ENCODE data around the gene SUSD4. TPM values are rescaled to one million over a fixed set of nuclear protein-coding genes. Genes with fewer than 3 reads are reported as not detected.

SUSD4 gene
- total and polyA plus RNA-seq, 9 of the 15 experiments (the other 6 are each of a cell fraction or from before 2014, with no cell fraction given), result 0.06 to 1.7 (median 0.09) TPM; not detected in 4

DNA sequence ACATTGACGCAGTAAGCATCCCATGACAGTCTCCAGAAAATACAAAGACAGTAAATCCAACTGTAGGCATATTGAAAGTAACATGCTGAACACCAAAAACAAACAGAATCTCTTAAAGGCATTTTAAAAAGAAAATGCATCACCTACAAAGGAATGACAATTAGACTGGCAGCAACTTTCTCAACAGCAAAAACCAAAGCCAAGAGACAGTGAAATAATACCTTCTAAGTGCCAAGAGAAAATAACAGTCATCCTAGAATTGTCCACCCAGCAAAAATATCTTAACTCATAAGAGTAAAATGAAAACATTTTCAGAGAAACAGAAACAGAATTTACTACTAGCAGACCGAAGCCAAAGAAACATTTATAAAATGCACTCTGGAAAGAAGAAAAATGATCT is 49.2 kb upstream of the SUSD4 start:
- Histone ChIP-seq H3K9me1 (ENCODE audit: control insufficient read depth, insufficient read depth, low read length) (no peaks in the 10 kb centered on the region), H3K27me3 (ENCODE audit: control insufficient read depth in 2 of 2, insufficient read depth in 2 of 2, low read length in 2 of 2) (no peaks in the 10 kb centered on the region), H3K9me3 (replicated peaks; ENCODE audit: control insufficient read depth, insufficient read depth, low read depth, low read length) (no peaks in the 10 kb centered on the region), H3K27ac (ENCODE audit: extremely low read depth, low read depth, low read length) (no peak overlapping the region), H3K4me1 (replicated peaks in 1 of 2; ENCODE audit: control insufficient read depth in 2 of 2, insufficient read depth in 2 of 2, low read length in 2 of 2) (no peaks in the 10 kb centered on the region), H4K20me1 (replicated peaks; ENCODE audit: control insufficient read depth, insufficient read depth, low read length) (no peaks in the 10 kb centered on the region), H3K79me2 (ENCODE audit: control insufficient read depth, insufficient read depth, low read length) (no peaks in the 10 kb centered on the region), H3K4me2 (ENCODE audit: insufficient read depth, low read length) (no peak overlapping the region), H2AFZ (ENCODE audit: low read depth, low read length) (no peak overlapping the region), H3K9ac (ENCODE audit: insufficient read depth in 1 of 2, low read depth in 2 of 2, low read length in 2 of 2) (no peak overlapping the region), H3K4me3 (no peak overlapping the region), H3K36me3 (ENCODE audit: control insufficient read depth, insufficient read depth, low read length) (no peaks in the 10 kb centered on the region)
- FAIRE-seq (no peak), ATAC-seq (no peak), DNase-seq (ENCODE audit: extremely low read depth in 1 of 4, low spot score in 3 of 4) (no peak)
- BruUV-seq (replicated peaks), result no TSS peak
- in situ Hi-C loops (cut with MboI) (no loop called here), intact Hi-C loops (cut with micrococcal nuclease) (no loop called here)
- CTCF ChIA-PET (ENCODE audit: low intra/inter-chr PET ratio), result no interaction called here
- POLR2A ChIA-PET, result interaction anchor here (0.7 kb wide), 1 partner anchor 326 kb away, joined by 3 read pairs; no protein-coding TSS in a partner anchor
- 0% methylated on average over 2 of the region's 2 CpGs for WGBS (ENCODE audit: insufficient coverage, low coverage, missing lambda C conversion rate)
- TF ChIP-seq SREBF1 (IDR thresholded peaks at IDR 0.05; ENCODE audit: borderline replicate concordance, low read depth, low read length) (no peak), ZNF76 (CRISPR knock-in tag; IDR thresholded peaks at IDR 0.05; ENCODE audit: borderline replicate concordance) (no peak), E2F3 (CRISPR knock-in tag; IDR thresholded peaks at IDR 0.05) (no peak), NCOR1 (IDR thresholded peaks at IDR 0.05) (no peak), ZNF695 (CRISPR knock-in tag; IDR thresholded peaks at IDR 0.05) (no peak), SP2 (IDR thresholded peaks at IDR 0.05; ENCODE audit: extremely low read depth, low read depth, low read length, poor library complexity, severe bottlenecking) (no peak), MTF1 (CRISPR knock-in tag; IDR thresholded peaks at IDR 0.05; ENCODE audit: borderline replicate concordance) (no peak), NFE2L1 (tag; IDR thresholded peaks at IDR 0.05; ENCODE audit: borderline replicate concordance, low read depth) (no peak)
- TF ChIP-seq, protein P1, sequence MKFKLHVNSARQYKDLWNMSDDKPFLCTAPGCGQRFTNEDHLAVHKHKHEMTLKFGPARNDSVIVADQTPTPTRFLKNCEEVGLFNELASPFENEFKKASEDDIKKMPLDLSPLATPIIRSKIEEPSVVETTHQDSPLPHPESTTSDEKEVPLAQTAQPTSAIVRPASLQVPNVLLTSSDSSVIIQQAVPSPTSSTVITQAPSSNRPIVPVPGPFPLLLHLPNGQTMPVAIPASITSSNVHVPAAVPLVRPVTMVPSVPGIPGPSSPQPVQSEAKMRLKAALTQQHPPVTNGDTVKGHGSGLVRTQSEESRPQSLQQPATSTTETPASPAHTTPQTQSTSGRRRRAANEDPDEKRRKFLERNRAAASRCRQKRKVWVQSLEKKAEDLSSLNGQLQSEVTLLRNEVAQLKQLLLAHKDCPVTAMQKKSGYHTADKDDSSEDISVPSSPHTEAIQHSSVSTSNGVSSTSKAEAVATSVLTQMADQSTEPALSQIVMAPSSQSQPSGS (CRISPR knock-in tag; IDR thresholded peaks at IDR 0.05), result no peak
- TF ChIP-seq, protein P2, sequence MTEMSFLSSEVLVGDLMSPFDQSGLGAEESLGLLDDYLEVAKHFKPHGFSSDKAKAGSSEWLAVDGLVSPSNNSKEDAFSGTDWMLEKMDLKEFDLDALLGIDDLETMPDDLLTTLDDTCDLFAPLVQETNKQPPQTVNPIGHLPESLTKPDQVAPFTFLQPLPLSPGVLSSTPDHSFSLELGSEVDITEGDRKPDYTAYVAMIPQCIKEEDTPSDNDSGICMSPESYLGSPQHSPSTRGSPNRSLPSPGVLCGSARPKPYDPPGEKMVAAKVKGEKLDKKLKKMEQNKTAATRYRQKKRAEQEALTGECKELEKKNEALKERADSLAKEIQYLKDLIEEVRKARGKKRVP (CRISPR knock-in tag; IDR thresholded peaks at IDR 0.05), result no peak
- TF ChIP-seq, protein P3, sequence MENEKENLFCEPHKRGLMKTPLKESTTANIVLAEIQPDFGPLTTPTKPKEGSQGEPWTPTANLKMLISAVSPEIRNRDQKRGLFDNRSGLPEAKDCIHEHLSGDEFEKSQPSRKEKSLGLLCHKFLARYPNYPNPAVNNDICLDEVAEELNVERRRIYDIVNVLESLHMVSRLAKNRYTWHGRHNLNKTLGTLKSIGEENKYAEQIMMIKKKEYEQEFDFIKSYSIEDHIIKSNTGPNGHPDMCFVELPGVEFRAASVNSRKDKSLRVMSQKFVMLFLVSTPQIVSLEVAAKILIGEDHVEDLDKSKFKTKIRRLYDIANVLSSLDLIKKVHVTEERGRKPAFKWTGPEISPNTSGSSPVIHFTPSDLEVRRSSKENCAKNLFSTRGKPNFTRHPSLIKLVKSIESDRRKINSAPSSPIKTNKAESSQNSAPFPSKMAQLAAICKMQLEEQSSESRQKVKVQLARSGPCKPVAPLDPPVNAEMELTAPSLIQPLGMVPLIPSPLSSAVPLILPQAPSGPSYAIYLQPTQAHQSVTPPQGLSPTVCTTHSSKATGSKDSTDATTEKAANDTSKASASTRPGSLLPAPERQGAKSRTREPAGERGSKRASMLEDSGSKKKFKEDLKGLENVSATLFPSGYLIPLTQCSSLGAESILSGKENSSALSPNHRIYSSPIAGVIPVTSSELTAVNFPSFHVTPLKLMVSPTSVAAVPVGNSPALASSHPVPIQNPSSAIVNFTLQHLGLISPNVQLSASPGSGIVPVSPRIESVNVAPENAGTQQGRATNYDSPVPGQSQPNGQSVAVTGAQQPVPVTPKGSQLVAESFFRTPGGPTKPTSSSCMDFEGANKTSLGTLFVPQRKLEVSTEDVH (IDR thresholded peaks at IDR 0.05; ENCODE audit: low read depth, partially characterized antibody), result no peak
- TF ChIP-seq, protein P4, sequence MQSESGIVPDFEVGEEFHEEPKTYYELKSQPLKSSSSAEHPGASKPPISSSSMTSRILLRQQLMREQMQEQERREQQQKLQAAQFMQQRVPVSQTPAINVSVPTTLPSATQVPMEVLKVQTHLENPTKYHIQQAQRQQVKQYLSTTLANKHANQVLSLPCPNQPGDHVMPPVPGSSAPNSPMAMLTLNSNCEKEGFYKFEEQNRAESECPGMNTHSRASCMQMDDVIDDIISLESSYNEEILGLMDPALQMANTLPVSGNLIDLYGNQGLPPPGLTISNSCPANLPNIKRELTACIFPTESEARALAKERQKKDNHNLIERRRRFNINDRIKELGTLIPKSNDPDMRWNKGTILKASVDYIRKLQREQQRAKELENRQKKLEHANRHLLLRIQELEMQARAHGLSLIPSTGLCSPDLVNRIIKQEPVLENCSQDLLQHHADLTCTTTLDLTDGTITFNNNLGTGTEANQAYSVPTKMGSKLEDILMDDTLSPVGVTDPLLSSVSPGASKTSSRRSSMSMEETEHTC (IDR thresholded peaks at IDR 0.05), result no peak
- TF ChIP-seq, protein P5, sequence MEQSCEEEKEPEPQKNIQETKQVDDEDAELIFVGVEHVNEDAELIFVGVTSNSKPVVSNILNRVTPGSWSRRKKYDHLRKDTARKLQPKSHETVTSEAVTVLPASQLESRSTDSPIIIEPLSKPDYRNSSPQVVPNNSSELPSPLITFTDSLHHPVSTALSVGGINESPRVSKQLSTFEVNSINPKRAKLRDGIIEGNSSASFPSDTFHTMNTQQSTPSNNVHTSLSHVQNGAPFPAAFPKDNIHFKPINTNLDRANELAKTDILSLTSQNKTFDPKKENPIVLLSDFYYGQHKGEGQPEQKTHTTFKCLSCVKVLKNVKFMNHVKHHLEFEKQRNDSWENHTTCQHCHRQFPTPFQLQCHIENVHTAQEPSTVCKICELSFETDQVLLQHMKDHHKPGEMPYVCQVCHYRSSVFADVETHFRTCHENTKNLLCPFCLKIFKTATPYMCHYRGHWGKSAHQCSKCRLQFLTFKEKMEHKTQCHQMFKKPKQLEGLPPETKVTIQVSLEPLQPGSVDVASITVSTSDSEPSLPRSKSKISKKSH (CRISPR knock-in tag; IDR thresholded peaks at IDR 0.05), result no peak

Data from K562 (cell line).